Measurements from ENCODE around the gene DGKZ. TPM values are rescaled to one million over a fixed set of nuclear protein-coding genes. Genes with fewer than 3 reads are reported as not detected.

DGKZ gene
- total and polyA plus RNA-seq, 9 donors: 8.9 to 46.0 (median 29.4) TPM

DNA sequence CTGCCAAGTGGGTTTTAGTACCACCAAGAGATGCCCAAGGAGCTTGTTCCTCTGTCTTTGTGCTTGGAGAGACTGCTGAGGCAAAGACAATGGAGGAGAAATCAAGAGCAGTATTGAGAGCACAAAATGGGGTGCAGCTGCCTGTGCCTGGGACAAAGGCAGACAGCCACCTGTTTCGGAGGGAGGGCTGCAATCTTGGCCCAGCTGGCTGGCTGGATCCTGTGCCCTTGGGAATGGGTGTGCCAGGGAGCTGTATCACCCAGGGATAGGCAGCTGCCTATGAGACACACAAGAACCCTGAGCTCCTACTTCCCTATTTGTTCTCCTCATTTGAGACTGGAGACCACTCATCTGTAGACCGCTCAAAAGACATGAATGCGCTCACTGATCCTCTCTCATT is 67.6 kb downstream of the DGKZ start:
- DNase-seq: no peak
- no peak overlapping the region for H3K4me3 ChIP-seq
- intact Hi-C loops (cut with DNase I): no loop called here
- no peak overlapping the region for H3K27ac ChIP-seq
- H3K4me1 ChIP-seq (ENCODE audit: insufficient read depth): no peaks in the 10 kb centered on the region
- TF ChIP-seq POLR2A (IDR thresholded peaks at IDR 0.05): no peak
- no peak for TF ChIP-seq EP300 (IDR thresholded peaks at IDR 0.05)
- no peak for TF ChIP-seq CTCF (IDR thresholded peaks at IDR 0.05)
- no peaks in the 10 kb centered on the region for H3K36me3 ChIP-seq
- H3K9me3 ChIP-seq: no peaks in the 10 kb centered on the region
- no peaks in the 10 kb centered on the region for H3K27me3 ChIP-seq
- WGBS, 3 donors: 64 to 66% (median 64%) methylated on average over 3 of the region's 3 CpGs

DNA sequence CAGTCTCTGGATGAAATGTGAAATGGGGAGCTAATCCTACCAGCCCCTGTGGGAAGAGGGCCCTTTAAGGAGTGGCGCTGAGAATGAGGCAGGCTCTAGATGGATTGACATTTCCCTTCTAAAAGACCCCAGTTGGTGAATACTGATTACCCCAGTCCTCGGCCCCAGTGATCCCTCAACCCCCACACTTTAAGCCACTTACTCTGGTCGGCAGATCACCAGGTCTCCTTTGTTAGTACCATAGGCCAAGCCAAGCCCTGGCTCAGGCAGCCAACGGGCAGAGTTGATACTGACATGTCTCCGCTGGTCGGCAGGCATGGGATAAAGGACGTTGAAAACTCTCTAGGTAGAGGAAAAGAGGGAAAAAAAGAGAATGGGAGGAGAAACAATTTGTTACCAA is 70.4 kb downstream of the DGKZ start:
- whole genome bisulfite sequencing, 3 donors: 85 to 86% (median 86%) methylated on average over 7 of the region's 7 CpGs
- Histone ChIP-seq H3K27me3 (no peaks in the 10 kb centered on the region), H3K9me3 (no peaks in the 10 kb centered on the region), H3K36me3 (no peaks in the 10 kb centered on the region), H3K4me1 (ENCODE audit: insufficient read depth) (no peaks in the 10 kb centered on the region), H3K27ac (no peak overlapping the region), H3K4me3 (no peak overlapping the region)
- DNase-seq: no peak
- TF ChIP-seq POLR2A (IDR thresholded peaks at IDR 0.05): no peak
- no peak for TF ChIP-seq EP300 (IDR thresholded peaks at IDR 0.05)
- intact Hi-C loops (cut with DNase I): no loop called here

- Histone ChIP-seq H3K4me1 (ENCODE audit: insufficient read depth) (no peaks in the 10 kb centered on the region), H3K36me3 (no peaks in the 10 kb centered on the region), H3K27ac (no peak overlapping the region), H3K27me3 (no peaks in the 10 kb centered on the region), H3K9me3 (no peaks in the 10 kb centered on the region), H3K4me3 (no peak overlapping the region)
- TF ChIP-seq EP300 (IDR thresholded peaks at IDR 0.05) (no peak), CTCF (IDR thresholded peaks at IDR 0.05) (no peak), POLR2A (IDR thresholded peaks at IDR 0.05) (no peak)
- no peak for DNase-seq
- whole genome bisulfite sequencing, 3 donors: 91 to 94% (median 92%) methylated on average over 5 of the region's 5 CpGs
- intact Hi-C loops (cut with DNase I): no loop called here
Observed at GRCh38 chr11:46418751-46419150, 71.5 kb downstream of the DGKZ start.

DNA sequence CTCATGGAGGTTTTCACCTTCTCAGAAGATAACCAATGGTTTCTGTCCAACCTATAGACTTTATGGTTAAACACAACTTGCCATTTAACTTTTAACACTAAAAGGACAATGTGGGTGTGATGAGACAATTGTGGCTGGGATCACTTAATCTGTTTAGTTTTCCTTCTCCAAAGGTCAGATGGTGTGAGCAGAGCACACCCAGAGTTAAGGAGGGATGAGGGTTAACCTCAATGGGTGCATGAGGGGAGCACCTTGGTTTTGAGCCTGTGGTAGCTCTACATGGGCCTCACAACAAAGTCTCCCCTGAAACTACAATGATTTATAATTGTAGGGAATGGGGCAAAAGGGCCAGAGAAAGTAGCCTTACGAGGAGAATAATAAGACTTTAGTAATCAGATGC is 73.2 kb downstream of the DGKZ start:
- 89 to 100% (median 100%) methylated on average over 1 of the region's 1 CpG for WGBS, 3 donors
- TF ChIP-seq POLR2A (IDR thresholded peaks at IDR 0.05) (no peak), EP300 (IDR thresholded peaks at IDR 0.05) (no peak), CTCF (IDR thresholded peaks at IDR 0.05) (no peak)

GRCh38 chr11:46421257-46421880 is 74.1 kb downstream of the DGKZ start:
- H3K4me3 ChIP-seq: no peak overlapping the region
- H3K9me3 ChIP-seq: no peaks in the 10 kb centered on the region
- no peaks in the 10 kb centered on the region for H3K36me3 ChIP-seq
- 78 to 89% (median 85%) methylated on average over 8 of the region's 8 CpGs for WGBS, 3 donors
- intact Hi-C loops (cut with DNase I): no loop called here
- TF ChIP-seq EP300 (IDR thresholded peaks at IDR 0.05) (no peak), CTCF (IDR thresholded peaks at IDR 0.05) (no peak), POLR2A (IDR thresholded peaks at IDR 0.05) (no peak)
- H3K27me3 ChIP-seq: no peaks in the 10 kb centered on the region
- no peak for DNase-seq
- no peaks in the 10 kb centered on the region for H3K4me1 ChIP-seq (ENCODE audit: insufficient read depth)
- no peak overlapping the region for H3K27ac ChIP-seq

More for the DNA sequence above, 73.2 kb downstream of the DGKZ start:
- Histone ChIP-seq H3K4me3 (no peak overlapping the region), H3K36me3 (no peaks in the 10 kb centered on the region), H3K27ac (no peak overlapping the region), H3K27me3 (no peaks in the 10 kb centered on the region), H3K4me1 (ENCODE audit: insufficient read depth) (no peaks in the 10 kb centered on the region), H3K9me3 (no peaks in the 10 kb centered on the region)
- DNase-seq: no peak
- intact Hi-C loops (cut with DNase I): no loop called here
